ENCODE results near the gene ILRUN. TPM values are rescaled to one million over a fixed set of nuclear protein-coding genes. Genes with fewer than 3 reads are reported as not detected.
"Not testable (repeated sequence)": the region's sequence is repeated elsewhere in the genome, so short reads cannot be mapped to it uniquely, and the experiment has no call there.

Gene ILRUN
- total RNA-seq, 1 donor from 2014 or later = 58.9 TPM

- TF ChIP-seq CTCF (IDR thresholded peaks at IDR 0.05; ENCODE audit: unreplicated experiment) = no peak
- Mint-ChIP-seq H3K4me3 (ENCODE audit: unreplicated experiment) (no peak overlapping the region), H3K27ac (ENCODE audit: unreplicated experiment) (no peak overlapping the region), H3K27me3 (ENCODE audit: unreplicated experiment) (no peaks in the 10 kb centered on the region), H3K4me1 (ENCODE audit: unreplicated experiment) (peaks cover 11% of the 10 kb centered on the region), H3K36me3 (ENCODE audit: low read depth, unreplicated experiment) (peaks cover 4% of the 10 kb centered on the region), H3K9me3 (ENCODE audit: unreplicated experiment) (no peaks in the 10 kb centered on the region)
- no peak for DNase-seq (ENCODE audit: low spot score)
These were observed 44.3 kb downstream of the ILRUN start for GRCh38 chr6:34652263-34652662.

GRCh38 chr6:34650823-34651222 lies 45.7 kb downstream of the ILRUN start:
- H3K27ac Mint-ChIP-seq (ENCODE audit: unreplicated experiment) = no peak overlapping the region

GRCh38 chr6:34650232-34650631 lies 46.3 kb downstream of the ILRUN start:
- H3K4me1 Mint-ChIP-seq (ENCODE audit: unreplicated experiment); DNase-seq (ENCODE audit: low spot score); H3K27me3 Mint-ChIP-seq (ENCODE audit: unreplicated experiment); H3K4me3 Mint-ChIP-seq (ENCODE audit: unreplicated experiment); H3K27ac Mint-ChIP-seq (ENCODE audit: unreplicated experiment); H3K9me3 Mint-ChIP-seq (ENCODE audit: unreplicated experiment): not testable (repeated sequence)
- peaks cover 12% of the 10 kb centered on the region for H3K36me3 Mint-ChIP-seq (ENCODE audit: low read depth, unreplicated experiment)

More at GRCh38 chr6:34650823-34651222, 45.7 kb downstream of the ILRUN start:
- peaks cover 9% of the 10 kb centered on the region for H3K36me3 Mint-ChIP-seq (ENCODE audit: low read depth, unreplicated experiment)
- H3K4me1 Mint-ChIP-seq (ENCODE audit: unreplicated experiment) = peaks cover 2% of the 10 kb centered on the region
- no peak for DNase-seq (ENCODE audit: low spot score)
- TF ChIP-seq CTCF (IDR thresholded peaks at IDR 0.05; ENCODE audit: unreplicated experiment) = no peak
- H3K9me3 Mint-ChIP-seq (ENCODE audit: unreplicated experiment) = no peaks in the 10 kb centered on the region
- H3K4me3 Mint-ChIP-seq (ENCODE audit: unreplicated experiment) = no peak overlapping the region
- no peaks in the 10 kb centered on the region for H3K27me3 Mint-ChIP-seq (ENCODE audit: unreplicated experiment)

- DNase-seq (ENCODE audit: low spot score) = no peak
- TF ChIP-seq CTCF (IDR thresholded peaks at IDR 0.05; ENCODE audit: unreplicated experiment) = no peak
- no peaks in the 10 kb centered on the region for H3K9me3 Mint-ChIP-seq (ENCODE audit: unreplicated experiment)
- peaks cover 8% of the 10 kb centered on the region for H3K36me3 Mint-ChIP-seq (ENCODE audit: low read depth, unreplicated experiment)
- no peak overlapping the region for H3K27ac Mint-ChIP-seq (ENCODE audit: unreplicated experiment)
- peaks cover 2% of the 10 kb centered on the region for H3K4me1 Mint-ChIP-seq (ENCODE audit: unreplicated experiment)
- H3K4me3 Mint-ChIP-seq (ENCODE audit: unreplicated experiment) = no peak overlapping the region
- H3K27me3 Mint-ChIP-seq (ENCODE audit: unreplicated experiment) = no peaks in the 10 kb centered on the region
These were observed 47.8 kb downstream of the ILRUN start for GRCh38 chr6:34648806-34649205.

Other genes with a start within 250 kb of the ILRUN start
- 0.08 TPM for gene PACSIN1, start 230.7 kb downstream of the ILRUN start, total RNA-seq (ENCODE audit: unreplicated experiment)
- gene SPDEF, start 140.4 kb downstream of the ILRUN start, total RNA-seq (ENCODE audit: unreplicated experiment) = not detected
- gene SNRPC, start 60.7 kb upstream of the ILRUN start, total RNA-seq (ENCODE audit: unreplicated experiment) = 100 TPM
- gene BLTP3A, start 95.3 kb upstream of the ILRUN start, total RNA-seq (ENCODE audit: unreplicated experiment) = 12.4 TPM
- 45.9 TPM for gene TAF11, start 191.3 kb upstream of the ILRUN start, total RNA-seq (ENCODE audit: unreplicated experiment)
- gene ANKS1A, start 192.5 kb upstream of the ILRUN start, total RNA-seq (ENCODE audit: unreplicated experiment) = 20.1 TPM